HG03159 (cell line): Measurements from ENCODE around the gene MCM7.
A peak's percentile ranks its signal among the peaks of the same experiment; 100 is the strongest.

Source experiments
- ATAC-seq: cut with Tn5 transposase; IDR thresholded peaks from one replicate; pipeline ENCODE4 v1.9.1; 2021; ENCODE audit warnings: mild to moderate bottlenecking, moderate library complexity; ENCODE audit not compliant: unreplicated experiment

Gene MCM7

DNA sequence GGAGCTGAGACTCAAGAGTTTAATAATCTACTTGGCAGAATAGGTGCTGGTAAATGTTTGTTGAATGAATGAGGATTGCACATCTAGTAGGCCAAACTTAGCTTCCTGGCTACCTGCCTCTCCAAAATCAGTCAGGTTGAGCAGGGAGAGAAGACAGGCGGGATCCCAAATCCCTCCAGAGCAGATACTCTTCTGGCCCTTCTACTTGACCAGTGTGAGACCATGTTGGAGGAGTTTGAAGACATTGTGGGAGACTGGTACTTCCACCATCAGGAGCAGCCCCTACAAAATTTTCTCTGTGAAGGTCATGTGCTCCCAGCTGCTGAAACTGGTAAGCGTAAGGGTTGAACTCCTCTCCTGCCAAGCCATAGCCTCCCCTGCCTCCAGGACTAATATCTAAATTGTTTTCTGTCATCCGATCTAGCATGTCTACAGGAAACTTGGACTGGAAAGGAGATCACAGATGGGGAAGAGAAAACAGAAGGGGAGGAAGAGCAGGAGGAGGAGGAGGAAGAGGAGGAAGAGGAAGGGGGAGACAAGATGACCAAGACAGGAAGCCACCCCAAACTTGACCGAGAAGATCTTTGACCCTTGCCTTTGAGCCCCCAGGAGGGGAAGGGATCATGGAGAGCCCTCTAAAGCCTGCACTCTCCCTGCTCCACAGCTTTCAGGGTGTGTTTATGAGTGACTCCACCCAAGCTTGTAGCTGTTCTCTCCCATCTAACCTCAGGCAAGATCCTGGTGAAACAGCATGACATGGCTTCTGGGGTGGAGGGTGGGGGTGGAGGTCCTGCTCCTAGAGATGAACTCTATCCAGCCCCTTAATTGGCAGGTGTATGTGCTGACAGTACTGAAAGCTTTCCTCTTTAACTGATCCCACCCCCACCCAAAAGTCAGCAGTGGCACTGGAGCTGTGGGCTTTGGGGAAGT, 23.4 kb upstream of the MCM7 start:
- ATAC-seq, result no peak

GRCh38 chr7:100122568-100122967, 21.4 kb upstream of the MCM7 start:
- no peak for ATAC-seq

GRCh38 chr7:100122067-100122466, 20.9 kb upstream of the MCM7 start:
- ATAC-seq, result no peak

DNA sequence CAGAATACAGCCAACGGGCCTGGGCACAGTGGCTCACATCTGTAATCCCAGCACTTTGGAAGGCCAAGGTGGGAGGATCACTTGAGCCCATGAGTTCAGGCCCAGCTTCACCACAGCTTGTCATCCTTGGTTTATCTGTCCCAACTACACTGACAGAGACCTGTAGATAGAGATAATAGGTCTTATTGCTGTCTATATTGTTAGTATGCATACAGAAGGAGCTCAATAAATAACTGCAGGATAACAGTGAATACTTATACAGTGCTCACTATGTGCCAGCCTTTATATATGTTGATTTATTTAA, 19.5 kb upstream of the MCM7 start:
- ATAC-seq, result no peak

DNA sequence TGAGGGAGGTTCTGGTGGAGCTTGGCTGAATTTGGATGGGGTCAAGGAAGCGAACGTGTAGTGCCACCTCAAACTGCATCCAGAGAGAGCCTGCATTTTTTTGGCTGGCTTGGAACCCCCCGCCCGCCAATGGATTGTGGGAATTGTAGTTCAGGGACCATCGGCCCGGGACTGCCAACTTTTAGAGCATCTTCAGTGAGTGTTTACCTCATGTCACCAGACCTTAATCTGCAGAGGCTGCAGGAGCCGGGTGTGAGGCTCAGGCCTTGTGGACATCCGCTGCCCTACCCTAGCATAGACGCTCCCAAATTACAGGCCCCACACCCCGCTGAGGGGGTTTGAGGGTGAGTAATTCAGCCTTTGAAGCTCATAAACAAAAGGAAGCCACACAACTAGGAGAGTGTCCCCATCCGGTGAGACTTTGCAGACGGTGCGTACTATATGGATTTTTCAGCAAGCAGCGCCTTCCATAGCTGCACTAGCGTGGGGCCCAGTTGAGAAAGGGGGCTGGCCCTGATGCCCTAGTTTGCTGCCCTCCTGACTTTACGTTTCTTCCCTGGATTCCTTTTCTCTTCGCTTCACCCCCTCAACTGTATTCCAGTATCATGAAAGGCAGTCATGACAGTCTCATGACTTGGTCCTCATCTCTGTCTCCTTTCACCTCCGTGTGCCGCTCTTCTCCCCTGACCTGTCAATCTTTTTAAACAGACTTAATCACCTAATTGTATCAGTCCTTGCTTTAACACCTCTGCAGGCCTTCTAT, 19.0 kb upstream of the MCM7 start:
- ATAC-seq, result peak; percentile 33

- ATAC-seq, result peak; percentile 73
Observed at GRCh38 chr7:100119072-100119969, 18.1 kb upstream of the MCM7 start, which contains the start of the genes CNPY4 and TAF6. TSS of gene CNPY4 (plus strand) at chr7:100119634. CDS start at chr7:100119745, 111 bp downstream. TSS of gene TAF6 (minus strand) at chr7:100119358. CDS start at chr7:100114209, 5,149 bp downstream.

DNA sequence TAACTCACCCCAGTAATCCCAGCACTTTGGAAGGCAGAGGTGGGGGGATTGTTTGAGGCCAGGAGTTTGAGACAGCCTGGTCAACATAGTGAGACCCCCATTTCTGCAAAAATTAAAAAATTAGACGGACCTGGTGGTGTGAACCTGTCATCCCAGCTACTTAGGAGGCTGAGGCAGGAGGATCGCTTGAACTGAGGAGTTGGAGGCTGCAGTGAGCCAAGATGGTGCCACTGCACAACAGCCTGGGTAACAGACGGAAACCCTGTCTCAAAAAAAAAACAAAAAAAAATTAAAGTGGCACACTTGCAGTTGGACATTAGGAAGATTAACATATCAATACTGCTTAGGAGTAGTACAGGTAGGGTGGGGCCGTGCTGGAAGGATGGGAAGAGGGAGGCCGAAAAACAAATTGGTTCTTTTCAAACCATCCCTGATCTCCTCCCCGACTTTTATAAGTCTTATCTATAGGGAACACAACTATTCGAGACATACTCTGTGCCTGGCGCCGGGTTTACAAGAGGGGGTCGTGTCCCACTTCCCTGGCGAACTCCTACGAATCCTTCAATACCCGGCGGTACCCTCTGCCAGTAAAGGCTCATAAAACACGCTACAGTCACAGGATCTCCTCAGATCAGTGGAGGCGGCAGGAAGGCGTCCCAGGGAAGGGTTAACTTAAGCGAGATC, 17.3 kb upstream of the MCM7 start:
- no peak for ATAC-seq

DNA sequence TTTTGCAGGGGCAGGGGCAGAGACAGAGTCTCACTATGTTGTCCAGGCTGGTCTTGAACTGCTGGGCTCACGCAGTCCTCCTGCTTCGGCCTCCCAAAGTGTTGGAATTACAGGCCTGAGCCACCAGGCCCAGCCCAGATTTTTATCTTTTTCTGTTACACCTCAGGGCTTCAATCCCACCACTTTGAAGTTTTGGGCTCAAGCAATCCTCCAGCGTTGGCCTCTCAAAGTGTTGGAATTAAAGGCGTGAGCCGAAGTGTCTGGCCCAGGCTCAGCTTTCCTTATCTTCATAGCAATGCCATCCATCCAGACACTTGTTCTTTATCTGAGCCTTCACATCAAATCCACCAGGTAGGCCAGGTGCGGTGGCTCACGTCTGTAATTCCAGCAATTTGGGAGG, 13.8 kb upstream of the MCM7 start:
- no peak for ATAC-seq

- no peak for ATAC-seq
Observed at GRCh38 chr7:100111914-100112313, 10.7 kb upstream of the MCM7 start.

GRCh38 chr7:100111156-100111555, 10.0 kb upstream of the MCM7 start:
- no peak for ATAC-seq

- ATAC-seq, result no peak
Observed at GRCh38 chr7:100109521-100110163, 8.4 kb upstream of the MCM7 start.

DNA sequence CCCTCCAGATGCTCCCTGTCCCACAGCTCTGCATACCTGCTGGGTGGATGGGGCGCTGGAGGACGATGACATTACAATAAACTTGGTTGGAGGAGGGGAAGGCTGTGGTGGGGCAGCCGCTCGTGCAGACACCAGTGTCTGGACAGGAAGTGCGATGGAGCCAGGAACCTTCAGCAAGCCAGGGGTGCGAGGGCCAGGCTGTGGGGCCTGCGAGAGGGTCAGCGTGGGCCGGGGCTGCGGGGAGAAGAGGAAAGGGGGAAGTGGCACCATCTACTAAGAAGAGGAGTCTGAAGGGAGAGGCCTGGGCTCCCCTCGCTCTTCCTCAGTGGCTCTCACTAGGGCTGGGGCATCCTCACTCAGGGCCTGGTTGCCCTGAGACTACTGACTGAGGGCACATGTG, 6.7 kb upstream of the MCM7 start:
- no peak for ATAC-seq

- ATAC-seq, result no peak
Observed at GRCh38 chr7:100107125-100107737, 6.0 kb upstream of the MCM7 start.

DNA sequence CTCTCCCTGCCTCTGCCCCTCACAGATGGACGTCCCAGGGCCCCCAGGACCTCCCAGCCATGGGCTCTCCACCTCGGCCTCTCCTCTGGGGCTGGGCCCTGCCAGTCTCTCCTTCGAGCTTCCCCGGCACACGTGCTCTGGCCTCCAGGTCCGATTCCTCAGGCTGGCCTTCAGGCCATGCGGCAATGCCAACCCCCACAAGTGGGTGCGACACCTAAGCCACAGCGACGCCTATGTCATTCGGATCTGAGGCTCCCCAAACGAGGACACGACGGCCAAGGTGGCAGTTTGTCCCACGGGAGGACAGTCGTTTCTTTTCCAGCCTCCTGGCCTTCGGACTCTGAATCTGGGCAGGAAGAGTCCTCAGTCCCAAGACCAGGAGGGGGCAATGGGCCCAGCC, 5.4 kb upstream of the MCM7 start:
- no peak for ATAC-seq

DNA sequence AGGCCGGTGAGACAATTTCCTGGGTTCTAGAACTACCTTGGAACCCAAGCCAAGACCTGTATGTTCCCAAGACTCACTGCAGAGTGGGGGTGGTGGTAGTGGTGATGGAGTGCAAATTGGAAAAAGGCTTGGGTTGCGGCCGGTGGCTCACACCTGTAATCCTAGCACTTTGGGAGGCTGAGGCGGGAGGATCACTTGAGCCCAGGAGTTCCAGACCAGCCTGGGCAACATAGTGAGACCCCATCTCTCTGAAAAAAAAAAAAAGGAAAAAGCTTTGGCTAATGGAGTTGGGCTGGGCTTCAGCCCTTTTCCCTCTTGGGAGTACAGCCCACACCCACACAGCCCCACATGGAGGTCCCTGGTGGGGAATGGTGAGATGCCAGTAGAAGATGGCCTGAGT, 4.3 kb upstream of the MCM7 start:
- ATAC-seq, result no peak

DNA sequence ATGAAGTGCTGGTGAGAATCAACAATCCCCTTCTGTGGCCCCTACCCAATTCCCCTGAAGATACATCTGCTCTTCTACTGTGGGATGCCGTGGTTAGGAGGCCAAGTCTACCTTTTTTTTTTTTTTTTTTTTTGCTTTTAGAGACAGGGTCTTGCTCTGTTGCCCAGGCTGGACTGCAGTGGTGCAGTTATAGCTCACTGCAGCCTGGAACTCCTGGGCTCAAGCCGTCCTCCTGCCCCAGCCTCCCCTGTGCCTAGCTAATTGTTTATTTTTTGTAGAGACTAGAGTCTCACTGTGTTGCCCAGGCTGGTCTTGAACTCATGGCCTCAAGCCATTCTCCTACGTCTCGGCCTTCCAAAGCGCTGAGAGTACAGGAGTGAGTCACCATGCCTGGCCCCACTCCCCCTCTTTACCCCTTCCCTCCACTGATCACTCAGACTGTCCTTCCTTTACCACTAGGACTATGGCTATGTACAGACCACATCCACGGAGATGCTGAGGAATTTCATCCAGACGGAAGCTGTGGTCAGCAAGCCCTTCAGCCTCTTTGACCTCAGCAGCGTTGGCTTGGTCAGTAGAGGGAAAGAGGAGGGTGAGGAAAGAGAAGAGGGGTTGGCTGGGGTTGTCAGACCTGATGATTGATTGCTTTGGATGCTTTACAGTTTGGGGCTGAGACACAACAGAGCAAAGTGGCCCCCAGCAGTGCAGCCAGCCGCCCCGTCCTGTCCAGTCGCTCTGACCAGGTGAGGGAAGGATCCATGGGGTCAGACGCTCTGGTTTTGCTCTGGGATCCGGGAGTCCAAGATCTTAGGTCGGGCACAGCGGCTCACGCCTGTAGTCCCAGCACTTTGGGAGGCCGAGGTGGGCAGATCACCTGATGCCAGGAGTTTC, 2.0 kb upstream of the MCM7 start:
- no peak for ATAC-seq

DNA sequence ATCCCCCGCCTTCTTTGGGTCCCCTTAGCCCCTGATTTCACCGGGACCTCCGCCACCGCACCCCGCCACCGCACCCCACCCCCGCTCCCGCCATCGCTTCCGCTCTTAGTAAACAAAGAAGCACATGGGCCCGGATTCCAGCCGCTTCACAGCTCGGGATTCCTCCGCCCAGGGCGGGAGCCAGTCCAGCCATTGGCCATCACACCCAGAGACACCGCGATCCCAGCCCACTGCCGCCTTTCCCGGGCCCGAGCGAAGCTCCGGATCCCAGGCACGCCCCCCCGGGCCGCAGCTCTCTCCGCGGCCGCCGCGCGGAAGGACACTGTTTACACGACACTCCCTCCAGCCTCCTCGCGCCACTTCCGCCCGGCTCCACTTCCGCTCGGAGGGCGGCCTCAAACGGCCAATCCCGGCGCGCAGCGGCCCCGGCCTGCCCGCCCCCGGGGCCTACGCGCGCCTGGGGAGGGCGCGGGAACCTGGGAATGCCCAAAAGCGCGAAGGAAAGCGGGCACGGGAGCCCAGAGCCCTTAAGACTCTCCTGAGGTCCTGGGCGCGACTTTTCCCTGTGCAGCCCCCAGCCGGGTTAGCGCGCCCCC, 679 bp downstream of the MCM7 start:
- ATAC-seq, result peak; percentile 63

DNA sequence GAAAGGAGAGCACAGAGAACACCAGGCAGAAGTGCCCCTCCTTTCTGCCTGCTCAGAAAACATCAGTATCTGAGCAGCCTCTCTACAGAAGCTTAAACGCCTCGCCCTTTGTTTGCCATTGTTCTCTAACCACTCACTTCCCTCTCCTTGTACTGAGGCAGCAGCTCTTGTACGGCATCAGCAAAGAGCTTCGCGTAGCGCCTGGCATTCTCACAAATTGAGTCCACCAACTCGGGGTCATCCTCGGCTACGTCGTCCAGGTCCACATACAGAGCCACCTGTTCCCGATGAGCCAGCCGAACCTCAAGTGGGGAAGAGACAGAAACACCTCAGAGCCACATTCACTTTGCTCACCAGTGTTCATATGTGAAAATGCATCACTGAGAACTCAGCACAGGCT, 1.7 kb downstream of the MCM7 start:
- no peak for ATAC-seq
